Gastroesophageal sphincter (tissue), 3 donors: ENCODE measurements around the gene BFSP1.

Experiments used
- CTCF ChIP-seq, 4 experiments: fragments of 200-600 bp in 2 of 4; fragments of 450-650 bp in 2 of 4; sonication (generic) in 1 of 4; IDR thresholded peaks; one replicate each; pipeline ENCODE4 v1.5.1; 2017 to 2019; ENCODE audit warnings: antibody characterized with exemption in 4 of 4, mild to moderate bottlenecking in 2 of 4, moderate library complexity in 2 of 4
- EP300 ChIP-seq: sonication (generic); formaldehyde crosslinking; IDR thresholded peaks from one replicate; pipeline ENCODE4 v1.6.1; 2017; ENCODE audit warnings: antibody characterized with exemption, mild to moderate bottlenecking
- POLR2AphosphoS5 ChIP-seq: sonication (generic); formaldehyde crosslinking; IDR thresholded peaks from one replicate; pipeline ENCODE4 v1.6.1; 2017; ENCODE audit warnings: antibody characterized with exemption

GRCh38 chr20:17572034-17572638 is 41.0 kb upstream of the BFSP1 start:
- TF ChIP-seq EP300 = no peak
- no peak for TF ChIP-seq POLR2AphosphoS5
- no peak for TF ChIP-seq CTCF (IDR thresholded peaks at IDR 0.05)
